SK-N-SH treated with all-trans-retinoic acid at 6 μM for 48 hours (cell line): ENCODE results near the gene IL4R.

Experiments used
- ATAC-seq: fragments of 200-7000 bp; cut with Tn5 transposase; 3 replicates; pipeline ENCODE4 v1.9.1; 2020; ENCODE audit warnings: mild to moderate bottlenecking, moderate library complexity
- ARNTL ChIP-seq: fragments of 450-650 bp; formaldehyde crosslinking; IDR thresholded peaks from 2 replicates; pipeline ENCODE4 v1.5.0; 2020; ENCODE audit warnings: low read depth, mild to moderate bottlenecking, moderate library complexity, borderline replicate concordance
- CREB5 ChIP-seq: fragments of 250-450 bp; sonication (Bioruptor Pico); IDR thresholded peaks from 2 replicates; pipeline ENCODE4 v1.5.1; 2020; ENCODE audit warnings: low read depth, mild to moderate bottlenecking, moderate library complexity
- CSDC2 ChIP-seq: fragments of 250-450 bp; sonication (Bioruptor Pico); IDR thresholded peaks from 2 replicates; pipeline ENCODE4 v1.5.0; 2020; ENCODE audit warnings: mild to moderate bottlenecking, moderate library complexity
- ESRRG ChIP-seq: fragments of 250-450 bp; sonication (Bioruptor Pico); IDR thresholded peaks from 2 replicates; pipeline ENCODE4 v1.6.1; 2021; ENCODE audit warnings: mild to moderate bottlenecking
- GLIS3 ChIP-seq: fragments of 250-450 bp; sonication (Bioruptor Pico); IDR thresholded peaks from 2 replicates; pipeline ENCODE4 v1.5.0; 2020; ENCODE audit warnings: mild to moderate bottlenecking, moderate library complexity
- OSR1 ChIP-seq: fragments of 250-450 bp; sonication (Bioruptor Pico); IDR thresholded peaks from 2 replicates; pipeline ENCODE4 v1.8.0; 2022; ENCODE audit warnings: moderate library complexity, mild to moderate bottlenecking, inconsistent platforms
- PATZ1 ChIP-seq: fragments of 250-450 bp; sonication (Bioruptor Pico); IDR thresholded peaks from 2 replicates; pipeline ENCODE4 v1.8.0; 2020; ENCODE audit warnings: mild to moderate bottlenecking, moderate library complexity, borderline replicate concordance
- PPARA ChIP-seq: fragments of 250-450 bp; sonication (Bioruptor Pico); IDR thresholded peaks from 2 replicates; pipeline ENCODE4 v1.5.0; 2020; ENCODE audit warnings: mild to moderate bottlenecking, borderline replicate concordance
- RARB ChIP-seq: fragments of 250-450 bp; sonication (Bioruptor Pico); IDR thresholded peaks from 2 replicates; pipeline ENCODE4 v1.8.0; 2021; ENCODE audit warnings: mild to moderate bottlenecking, moderate library complexity
- SNAI2 ChIP-seq: fragments of 250-450 bp; sonication (Bioruptor Pico); IDR thresholded peaks from 2 replicates; pipeline ENCODE4 v1.5.0; 2020; ENCODE audit warnings: mild to moderate bottlenecking, moderate library complexity
- TCF4 ChIP-seq: fragments of 250-450 bp; sonication (Bioruptor Pico); IDR thresholded peaks from 2 replicates; pipeline ENCODE4 v1.8.0; 2021; ENCODE audit warnings: mild to moderate bottlenecking, moderate library complexity, borderline replicate concordance
- TOX ChIP-seq: fragments of 250-450 bp; sonication (Bioruptor Pico); IDR thresholded peaks from 2 replicates; pipeline ENCODE4 v1.8.0; 2021; ENCODE audit warnings: mild to moderate bottlenecking, moderate library complexity, borderline replicate concordance
- ZC3H10 ChIP-seq: fragments of 250-450 bp; sonication (Bioruptor Pico); IDR thresholded peaks from 2 replicates; pipeline ENCODE4 v1.5.1; 2021; ENCODE audit warnings: mild to moderate bottlenecking, moderate library complexity
- ZFP3 ChIP-seq: fragments of 250-450 bp; sonication (Bioruptor Pico); IDR thresholded peaks from 2 replicates; pipeline ENCODE4 v1.5.0; 2020; ENCODE audit warnings: mild to moderate bottlenecking, moderate library complexity
- ZFP30 ChIP-seq: fragments of 450-650 bp; formaldehyde crosslinking; IDR thresholded peaks from 2 replicates; pipeline ENCODE4 v1.5.0; 2022; ENCODE audit warnings: mild to moderate bottlenecking, moderate library complexity
- ZNF565 ChIP-seq: fragments of 450-650 bp; formaldehyde crosslinking; conservative IDR thresholded peaks from 2 replicates; pipeline ENCODE4 v1.5.0; 2020; ENCODE audit warnings: low read depth, mild to moderate bottlenecking, moderate library complexity
- ZNF70 ChIP-seq: fragments of 450-650 bp; formaldehyde crosslinking; IDR thresholded peaks from 2 replicates; pipeline ENCODE4 v1.5.0; 2020; ENCODE audit warnings: mild to moderate bottlenecking, moderate library complexity
- ZNF8 ChIP-seq: fragments of 450-650 bp; formaldehyde crosslinking; IDR thresholded peaks from 2 replicates; pipeline ENCODE4 v1.5.0; 2020; ENCODE audit warnings: mild to moderate bottlenecking, moderate library complexity
- TF ChIP-seq, protein P1 (sequence below): fragments of 250-450 bp; sonication (Bioruptor Pico); IDR thresholded peaks from 2 replicates; pipeline ENCODE4 v1.8.0; 2021; ENCODE audit warnings: low read depth, mild to moderate bottlenecking, moderate library complexity, borderline replicate concordance
- TF ChIP-seq, protein P2 (sequence below): fragments of 250-450 bp; sonication (Bioruptor Pico); IDR thresholded peaks from 2 replicates; pipeline ENCODE4 v1.5.0; 2020; ENCODE audit warnings: mild to moderate bottlenecking, moderate library complexity

IL4R gene

GRCh38 chr16:27389272-27389961 lies 75.6 kb downstream of the IL4R start:
- ATAC-seq = no peak
- no peak for TF ChIP-seq PPARA
- TF ChIP-seq ZC3H10 = no peak
- TF ChIP-seq TOX = no peak
- TF ChIP-seq, protein P1, sequence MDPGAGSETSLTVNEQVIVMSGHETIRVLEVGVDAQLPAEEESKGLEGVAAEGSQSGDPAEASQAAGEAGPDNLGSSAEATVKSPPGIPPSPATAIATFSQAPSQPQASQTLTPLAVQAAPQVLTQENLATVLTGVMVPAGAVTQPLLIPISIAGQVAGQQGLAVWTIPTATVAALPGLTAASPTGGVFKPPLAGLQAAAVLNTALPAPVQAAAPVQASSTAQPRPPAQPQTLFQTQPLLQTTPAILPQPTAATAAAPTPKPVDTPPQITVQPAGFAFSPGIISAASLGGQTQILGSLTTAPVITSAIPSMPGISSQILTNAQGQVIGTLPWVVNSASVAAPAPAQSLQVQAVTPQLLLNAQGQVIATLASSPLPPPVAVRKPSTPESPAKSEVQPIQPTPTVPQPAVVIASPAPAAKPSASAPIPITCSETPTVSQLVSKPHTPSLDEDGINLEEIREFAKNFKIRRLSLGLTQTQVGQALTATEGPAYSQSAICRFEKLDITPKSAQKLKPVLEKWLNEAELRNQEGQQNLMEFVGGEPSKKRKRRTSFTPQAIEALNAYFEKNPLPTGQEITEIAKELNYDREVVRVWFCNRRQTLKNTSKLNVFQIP (CRISPR knock-in tag) = no peak
- no peak for TF ChIP-seq TCF4 (CRISPR knock-in tag)

DNA sequence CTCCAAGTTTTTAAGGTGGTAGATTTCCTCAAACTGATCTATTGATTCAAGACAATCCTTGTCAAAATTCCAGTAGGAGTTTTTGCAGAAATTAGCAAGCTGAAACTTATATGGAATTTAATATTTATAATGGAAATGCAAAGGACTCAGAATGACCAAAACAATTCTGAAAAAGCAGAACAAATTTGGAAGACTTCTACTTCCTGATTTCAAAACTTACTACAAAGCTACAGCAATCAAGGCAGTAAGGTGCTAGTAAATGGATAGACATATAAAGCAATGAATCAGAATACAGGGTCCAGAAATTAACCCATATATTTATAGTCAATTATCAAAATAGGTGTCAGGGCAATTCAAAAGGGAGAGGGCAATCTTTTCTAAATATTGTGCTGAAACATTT lies 76.4 kb downstream of the IL4R start:
- no peak for ATAC-seq
- TF ChIP-seq, protein P1 (CRISPR knock-in tag) = no peak
- TF ChIP-seq ESRRG (CRISPR knock-in tag) = no peak

DNA sequence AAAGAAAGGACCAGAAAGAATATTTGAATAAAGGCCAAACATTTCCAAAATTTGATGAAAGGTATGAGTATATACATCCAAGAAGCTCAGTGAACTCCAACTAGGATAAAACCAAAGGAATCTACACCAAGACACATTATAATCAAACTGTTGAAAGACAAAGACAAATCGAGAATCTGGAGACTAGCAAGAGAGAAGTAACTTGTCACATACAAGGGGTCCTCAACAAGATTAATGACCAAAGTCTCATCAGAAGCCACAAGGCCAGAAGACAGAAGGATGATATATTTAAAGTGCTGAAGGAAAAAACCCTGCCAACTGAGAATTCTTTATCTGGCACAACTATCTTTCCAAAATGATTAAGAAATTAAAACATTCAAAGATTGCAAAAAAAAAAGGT lies 78.9 kb downstream of the IL4R start:
- no peak for ATAC-seq
- TF ChIP-seq OSR1 (no peak), CREB5 (CRISPR knock-in tag) (no peak), ZNF8 (no peak)
- TF ChIP-seq, protein P2, sequence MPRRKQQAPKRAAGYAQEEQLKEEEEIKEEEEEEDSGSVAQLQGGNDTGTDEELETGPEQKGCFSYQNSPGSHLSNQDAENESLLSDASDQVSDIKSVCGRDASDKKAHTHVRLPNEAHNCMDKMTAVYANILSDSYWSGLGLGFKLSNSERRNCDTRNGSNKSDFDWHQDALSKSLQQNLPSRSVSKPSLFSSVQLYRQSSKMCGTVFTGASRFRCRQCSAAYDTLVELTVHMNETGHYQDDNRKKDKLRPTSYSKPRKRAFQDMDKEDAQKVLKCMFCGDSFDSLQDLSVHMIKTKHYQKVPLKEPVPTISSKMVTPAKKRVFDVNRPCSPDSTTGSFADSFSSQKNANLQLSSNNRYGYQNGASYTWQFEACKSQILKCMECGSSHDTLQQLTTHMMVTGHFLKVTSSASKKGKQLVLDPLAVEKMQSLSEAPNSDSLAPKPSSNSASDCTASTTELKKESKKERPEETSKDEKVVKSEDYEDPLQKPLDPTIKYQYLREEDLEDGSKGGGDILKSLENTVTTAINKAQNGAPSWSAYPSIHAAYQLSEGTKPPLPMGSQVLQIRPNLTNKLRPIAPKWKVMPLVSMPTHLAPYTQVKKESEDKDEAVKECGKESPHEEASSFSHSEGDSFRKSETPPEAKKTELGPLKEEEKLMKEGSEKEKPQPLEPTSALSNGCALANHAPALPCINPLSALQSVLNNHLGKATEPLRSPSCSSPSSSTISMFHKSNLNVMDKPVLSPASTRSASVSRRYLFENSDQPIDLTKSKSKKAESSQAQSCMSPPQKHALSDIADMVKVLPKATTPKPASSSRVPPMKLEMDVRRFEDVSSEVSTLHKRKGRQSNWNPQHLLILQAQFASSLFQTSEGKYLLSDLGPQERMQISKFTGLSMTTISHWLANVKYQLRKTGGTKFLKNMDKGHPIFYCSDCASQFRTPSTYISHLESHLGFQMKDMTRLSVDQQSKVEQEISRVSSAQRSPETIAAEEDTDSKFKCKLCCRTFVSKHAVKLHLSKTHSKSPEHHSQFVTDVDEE (CRISPR knock-in tag) = no peak
- TF ChIP-seq, protein P1 (CRISPR knock-in tag) = no peak

GRCh38 chr16:27394516-27394915 lies 80.7 kb downstream of the IL4R start:
- no peak for ATAC-seq
- TF ChIP-seq CSDC2 (CRISPR knock-in tag) (no peak), ZNF70 (no peak), SNAI2 (no peak), TCF4 (CRISPR knock-in tag) (no peak), ESRRG (CRISPR knock-in tag) (no peak), ZNF565 (CRISPR knock-in tag) (no peak), GLIS3 (no peak), ZFP3 (CRISPR knock-in tag) (no peak), ZFP30 (no peak), RARB (no peak), TOX (no peak), OSR1 (no peak), ARNTL (no peak), PATZ1 (CRISPR knock-in tag) (no peak)
- TF ChIP-seq, protein P2 (CRISPR knock-in tag) = no peak
- TF ChIP-seq, protein P1 (CRISPR knock-in tag) = no peak
